Mucosa of stomach (tissue), 1 donor: Measurements from ENCODE around the gene TMEM52.
A peak's percentile ranks its signal among the peaks of the same experiment; 100 is the strongest.

Source experiments
- H3K27me3 ChIP-seq: one replicate; pipeline ENCODE4 v1.7.0; 2013; ENCODE audit warnings: mild to moderate bottlenecking, low read length; ENCODE audit not compliant: control insufficient read depth, insufficient read depth
- H3K36me3 ChIP-seq: one replicate; pipeline ENCODE4 v1.7.0; 2013; ENCODE audit warnings: low read length; ENCODE audit not compliant: control insufficient read depth, insufficient read depth
- H3K4me1 ChIP-seq: one replicate; pipeline ENCODE4 v1.7.0; 2013; ENCODE audit warnings: mild to moderate bottlenecking, low read length; ENCODE audit not compliant: control insufficient read depth, insufficient read depth
- H3K4me3 ChIP-seq: one replicate; pipeline ENCODE4 v1.7.0; 2013; ENCODE audit warnings: low read length
- H3K9ac ChIP-seq: one replicate; pipeline ENCODE4 v1.7.0; 2013; ENCODE audit warnings: mild to moderate bottlenecking, low read length, moderate library complexity
- H3K9me3 ChIP-seq: one replicate; pipeline ENCODE4 v1.7.0; 2013; ENCODE audit warnings: mild to moderate bottlenecking, low read length, moderate library complexity; ENCODE audit not compliant: control insufficient read depth
- donor health status: Pancreatic carcinoma.

The TMEM52 gene

DNA sequence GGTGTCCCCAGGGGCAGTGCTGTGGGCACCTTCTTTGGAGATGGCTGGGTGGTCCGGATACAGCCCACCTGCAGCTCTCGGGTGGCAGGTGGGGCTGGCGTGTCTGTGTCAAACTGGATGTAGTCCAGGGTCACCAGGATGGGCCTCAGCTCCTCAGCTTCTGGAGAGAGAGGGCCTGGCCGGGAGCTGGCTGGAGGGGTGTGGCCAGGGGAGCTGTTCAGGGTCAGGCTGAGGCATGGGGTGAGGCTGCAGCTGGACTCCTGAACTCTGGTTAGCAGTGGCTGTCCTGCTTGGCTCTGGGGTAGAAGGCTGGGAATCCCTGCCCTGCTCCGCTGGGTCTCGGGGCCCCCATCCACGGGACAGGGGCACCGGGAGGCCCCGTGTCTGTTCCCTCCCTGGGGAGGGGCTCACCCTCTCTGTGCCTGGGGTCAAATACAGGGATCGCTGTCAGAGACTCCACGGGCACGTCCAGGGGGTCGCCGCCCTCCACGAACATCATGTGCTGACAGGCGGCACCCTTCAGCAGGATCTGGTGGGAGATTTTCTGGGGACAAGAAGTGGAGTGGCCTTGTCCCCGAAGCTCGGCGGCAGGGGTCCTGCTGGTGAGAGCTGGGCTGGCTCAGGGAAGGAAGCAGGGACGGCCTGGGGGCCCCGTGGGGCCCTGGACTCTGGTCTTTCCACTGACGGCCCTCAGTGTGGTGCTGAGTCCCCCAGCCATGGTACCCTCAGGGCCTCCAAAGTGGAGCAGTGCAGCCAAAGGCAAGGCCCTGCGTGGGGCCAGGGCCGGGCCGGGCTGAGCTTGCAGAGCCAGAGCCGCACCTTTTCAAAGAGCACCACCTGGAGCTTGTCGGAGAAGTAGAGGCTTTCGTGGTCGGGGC is 4.1 kb upstream of the TMEM52 start:
- Histone ChIP-seq H3K4me3 (no peak overlapping the region), H3K36me3 (no peaks in the 10 kb centered on the region), H3K27me3 (no peaks in the 10 kb centered on the region), H3K4me1 (peaks cover 22% of the 10 kb centered on the region), H3K9ac (no peak overlapping the region), H3K9me3 (no peaks in the 10 kb centered on the region)

DNA sequence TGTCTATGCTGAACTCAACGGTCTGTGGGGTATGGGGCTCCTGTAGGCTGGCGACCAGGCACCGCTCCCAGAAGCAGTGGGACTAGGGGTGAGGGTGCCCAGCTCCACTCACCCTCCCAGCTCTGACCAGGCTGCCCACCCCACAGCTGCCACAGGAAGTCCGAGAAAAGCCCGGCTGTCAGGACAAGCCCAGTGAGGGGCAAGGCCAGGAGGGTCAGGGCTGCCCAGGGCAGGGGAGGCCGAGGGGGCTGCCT is 3.5 kb upstream of the TMEM52 start:
- no peak overlapping the region for H3K4me3 ChIP-seq
- peaks cover 25% of the 10 kb centered on the region for H3K4me1 ChIP-seq
- no peaks in the 10 kb centered on the region for H3K36me3 ChIP-seq
- H3K9me3 ChIP-seq = no peaks in the 10 kb centered on the region
- no peak overlapping the region for H3K9ac ChIP-seq
- H3K27me3 ChIP-seq = peaks cover 5% of the 10 kb centered on the region

DNA sequence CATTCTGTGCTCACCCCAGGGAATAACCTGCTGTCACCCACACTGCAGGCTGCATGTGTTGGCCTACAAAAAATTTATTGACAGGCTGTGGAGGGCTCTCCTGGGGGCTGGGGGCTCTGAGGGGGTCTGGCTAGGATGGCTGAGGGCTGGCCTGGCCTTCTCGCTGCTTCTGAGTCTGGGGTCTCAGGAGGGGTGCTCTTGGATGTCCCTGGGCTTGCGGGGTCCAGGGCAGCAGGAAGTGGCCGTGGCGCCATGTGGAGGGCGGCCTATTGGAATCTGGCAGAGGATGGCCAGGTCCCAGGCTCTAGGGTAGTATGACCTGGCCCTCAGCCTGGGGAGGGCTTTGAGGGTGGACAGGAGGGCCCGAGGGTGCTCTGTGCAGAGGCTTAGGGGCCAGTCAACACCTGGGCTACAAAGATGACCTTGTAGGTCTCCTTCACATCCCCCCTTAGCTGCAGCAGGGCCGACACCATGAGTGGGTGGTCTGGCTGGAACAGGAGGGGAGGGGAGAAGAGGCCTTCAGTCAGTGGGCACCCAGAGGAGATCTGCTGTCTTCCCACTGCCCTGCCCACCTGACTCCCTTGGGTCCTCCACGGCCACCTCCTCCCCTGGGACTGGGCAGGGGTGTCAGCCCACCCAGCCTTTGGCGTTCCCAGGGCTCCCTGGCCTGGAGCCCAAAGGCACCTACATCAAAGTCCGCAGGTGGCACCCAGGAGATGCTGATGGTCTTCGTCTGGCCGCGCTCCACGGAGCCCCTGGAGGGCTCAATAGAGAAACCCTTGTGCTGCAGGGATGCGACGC is 3.0 kb upstream of the TMEM52 start:
- Histone ChIP-seq H3K27me3 (peaks cover 5% of the 10 kb centered on the region), H3K36me3 (no peaks in the 10 kb centered on the region), H3K9me3 (no peaks in the 10 kb centered on the region), H3K9ac (no peak overlapping the region), H3K4me3 (no peak overlapping the region), H3K4me1 (peaks cover 25% of the 10 kb centered on the region)

DNA sequence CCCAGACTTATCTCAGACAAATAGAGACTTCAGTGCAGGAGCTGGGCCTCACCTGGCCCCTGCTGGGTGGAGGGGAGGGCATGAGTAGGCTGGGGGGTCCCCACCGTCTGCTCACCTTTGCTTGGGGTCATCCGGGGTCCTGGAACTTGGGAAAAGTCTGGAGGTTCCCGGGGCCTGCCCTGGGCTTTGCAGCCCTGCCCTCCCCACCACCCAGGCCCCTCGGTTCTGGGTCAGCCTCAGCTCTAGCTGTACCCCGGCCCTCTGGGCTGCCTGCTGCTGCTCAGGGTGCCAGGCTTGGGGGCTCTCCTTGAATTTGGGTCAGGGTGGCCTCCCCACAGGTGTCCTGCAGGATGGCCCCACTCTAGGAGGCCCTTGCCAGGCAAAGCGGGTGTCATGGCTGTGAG is 2.4 kb upstream of the TMEM52 start:
- peaks cover 5% of the 10 kb centered on the region for H3K27me3 ChIP-seq
- H3K4me1 ChIP-seq = peaks cover 26% of the 10 kb centered on the region
- H3K9me3 ChIP-seq = no peaks in the 10 kb centered on the region
- no peak overlapping the region for H3K9ac ChIP-seq
- no peak overlapping the region for H3K4me3 ChIP-seq
- H3K36me3 ChIP-seq = no peaks in the 10 kb centered on the region

DNA sequence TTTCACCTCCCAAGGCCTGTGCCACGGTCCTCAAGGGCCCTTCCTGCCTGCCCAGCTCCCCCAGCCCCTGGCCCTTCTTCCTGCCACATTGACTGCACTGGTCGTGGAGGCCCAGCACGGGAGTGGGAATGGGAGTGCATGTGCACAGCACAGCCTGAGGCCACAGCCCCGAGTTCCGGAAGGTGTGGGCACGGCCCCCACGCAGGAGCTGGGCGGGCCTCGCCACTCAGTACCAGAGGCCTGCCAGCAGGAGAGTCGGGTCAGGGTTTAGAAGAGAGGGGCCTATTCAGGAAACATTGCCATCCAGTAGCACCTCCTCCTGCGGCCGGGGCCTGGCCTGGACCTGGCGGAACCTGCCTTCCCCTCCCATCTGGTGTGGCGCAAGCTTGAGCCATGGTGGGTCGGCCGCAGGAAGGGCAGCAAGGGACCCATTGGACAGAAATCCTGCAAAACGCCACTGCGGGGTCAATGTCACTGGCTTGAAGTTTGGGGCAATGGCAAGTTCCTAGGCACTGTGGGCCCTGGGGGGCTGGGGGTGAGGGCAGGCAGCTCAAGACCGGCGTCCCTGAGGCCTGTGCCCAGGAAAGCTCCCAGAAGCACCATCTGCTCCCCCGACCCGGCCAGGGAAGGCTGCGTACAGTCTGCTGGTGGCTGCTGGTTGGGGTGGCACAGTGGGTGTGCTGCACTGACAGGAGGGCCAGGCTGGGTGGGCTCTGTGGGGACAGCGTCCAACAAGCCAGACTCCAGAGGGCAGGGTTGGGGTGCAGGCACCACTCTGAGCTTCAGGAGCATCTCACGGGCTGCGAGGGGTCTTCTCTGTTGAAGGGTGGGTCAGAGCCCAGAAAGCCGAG is 1.8 kb upstream of the TMEM52 start:
- H3K36me3 ChIP-seq = no peaks in the 10 kb centered on the region
- H3K4me3 ChIP-seq = no peak overlapping the region
- peaks cover 32% of the 10 kb centered on the region for H3K4me1 ChIP-seq
- H3K9ac ChIP-seq = no peak overlapping the region
- peaks cover 8% of the 10 kb centered on the region for H3K27me3 ChIP-seq
- H3K9me3 ChIP-seq = no peaks in the 10 kb centered on the region

DNA sequence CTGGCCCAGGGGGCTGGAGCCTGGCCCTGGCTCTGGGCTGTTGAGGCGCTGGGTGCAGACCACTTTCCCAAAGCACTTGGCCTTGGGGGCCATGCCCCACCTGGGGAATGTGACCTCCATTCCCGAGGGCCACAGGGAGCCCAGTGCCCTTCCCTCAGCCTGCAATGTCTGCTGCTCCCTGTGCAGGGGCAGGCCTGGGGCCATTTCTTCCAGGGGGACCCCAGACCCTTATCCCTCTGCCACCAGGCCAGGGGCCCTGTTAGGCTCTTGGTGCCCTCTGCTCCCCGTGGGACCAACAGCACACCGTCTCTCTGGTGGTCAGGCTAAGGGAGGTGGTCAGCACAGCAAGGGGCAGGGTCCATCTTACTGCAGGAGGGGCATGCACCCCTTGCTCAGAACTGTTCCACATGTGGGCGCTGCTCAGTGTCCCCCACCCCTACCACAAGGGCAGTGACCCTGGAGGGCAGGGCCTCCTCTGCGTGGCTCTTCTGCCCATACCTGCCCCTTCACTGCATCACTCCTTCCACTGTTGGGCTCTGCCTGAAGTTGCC is 1.1 kb upstream of the TMEM52 start:
- H3K9me3 ChIP-seq = no peaks in the 10 kb centered on the region
- H3K4me1 ChIP-seq = peaks cover 36% of the 10 kb centered on the region
- H3K4me3 ChIP-seq = no peak overlapping the region
- H3K27me3 ChIP-seq = peaks cover 8% of the 10 kb centered on the region
- no peak overlapping the region for H3K9ac ChIP-seq
- no peaks in the 10 kb centered on the region for H3K36me3 ChIP-seq

DNA sequence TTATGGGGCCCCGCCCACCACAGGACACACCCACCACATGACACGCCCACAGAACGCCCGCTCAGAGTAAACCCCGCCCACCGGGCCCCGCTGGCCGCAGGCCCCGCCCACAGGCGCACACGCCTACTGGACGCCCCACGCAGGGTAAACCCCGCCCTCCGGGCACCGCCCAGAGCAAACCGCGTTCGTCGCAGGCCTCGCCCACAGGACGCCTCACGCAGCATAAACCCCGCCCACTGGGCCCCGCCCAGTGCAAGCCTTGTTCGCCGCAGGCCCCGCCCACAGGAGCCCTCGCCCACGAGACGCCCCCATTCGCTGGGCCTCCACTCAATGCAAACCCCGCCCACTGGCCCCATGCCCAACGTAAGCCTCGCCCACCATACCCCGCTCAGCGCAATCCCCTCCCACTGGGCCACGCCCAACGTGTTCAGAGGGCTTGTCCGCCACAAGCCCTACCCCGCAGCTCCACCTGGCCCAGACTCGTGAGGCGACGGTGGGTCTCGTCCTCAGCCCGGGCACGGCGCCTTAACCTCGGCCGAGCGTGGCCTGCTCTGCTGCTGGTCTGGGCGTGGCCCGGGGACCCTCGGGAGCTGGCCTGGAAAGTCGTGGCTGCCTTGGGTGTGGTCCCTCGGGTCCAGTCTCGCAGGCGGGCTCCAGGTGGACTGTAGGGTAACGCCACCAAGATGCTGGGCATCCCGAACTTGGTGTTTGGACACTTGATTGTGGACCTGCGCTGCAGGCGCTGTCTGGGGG is 401 bp upstream of the TMEM52 start:
- H3K4me1 ChIP-seq = peaks cover 36% of the 10 kb centered on the region
- H3K36me3 ChIP-seq = no peaks in the 10 kb centered on the region
- H3K4me3 ChIP-seq = peak overlapping the region; percentile 19
- H3K9me3 ChIP-seq = no peaks in the 10 kb centered on the region
- H3K27me3 ChIP-seq = peaks cover 8% of the 10 kb centered on the region
- peak overlapping the region; percentile 28 for H3K9ac ChIP-seq

DNA sequence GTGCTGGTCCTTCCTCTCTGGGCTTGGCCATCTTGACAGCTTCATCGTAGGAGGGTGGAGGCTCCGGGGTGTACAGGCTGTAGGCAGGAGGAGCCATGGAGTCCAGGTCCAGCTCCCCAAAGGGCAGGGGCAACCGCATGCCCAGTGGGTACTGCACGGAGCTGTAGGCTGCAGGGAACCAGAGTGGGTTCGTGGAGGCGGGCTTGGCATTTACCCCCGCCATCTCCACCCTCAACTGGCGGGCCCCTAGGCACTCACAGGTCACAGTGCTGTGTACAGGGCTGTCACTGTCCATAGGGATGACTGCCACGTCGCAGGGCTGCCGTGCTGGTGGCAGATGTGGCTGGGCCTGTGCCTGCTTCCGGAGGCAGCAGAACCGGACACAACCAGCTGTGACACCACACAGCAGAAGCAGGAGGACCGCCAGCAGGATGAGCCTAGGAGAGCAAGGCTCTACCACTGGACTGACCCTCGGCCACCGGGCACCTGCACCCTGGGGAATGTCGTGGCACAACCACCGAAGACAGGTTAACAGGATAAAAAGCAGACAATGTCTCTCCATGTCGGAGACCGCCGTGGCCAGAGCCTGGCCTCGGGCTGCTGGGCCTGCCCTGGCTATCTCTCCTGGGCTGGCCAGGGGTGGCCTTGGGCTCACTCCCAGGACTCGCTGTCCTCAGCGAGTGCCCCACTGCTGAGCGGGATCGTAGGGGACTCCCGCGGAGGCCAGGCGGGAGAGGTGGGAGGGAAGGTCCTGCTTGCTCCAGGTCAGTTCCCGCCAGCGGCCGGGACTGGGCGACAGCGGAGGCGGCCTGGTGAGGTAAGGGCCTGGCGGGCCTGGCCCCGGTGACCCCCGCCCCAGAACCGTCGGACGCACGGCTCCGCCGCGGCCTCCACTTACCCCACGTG is 831 bp downstream of the TMEM52 start:
- peak overlapping the region; percentile 28 for H3K9ac ChIP-seq
- no peaks in the 10 kb centered on the region for H3K9me3 ChIP-seq
- peaks cover 8% of the 10 kb centered on the region for H3K27me3 ChIP-seq
- H3K4me1 ChIP-seq = peaks cover 36% of the 10 kb centered on the region
- H3K4me3 ChIP-seq = peak overlapping the region; percentile 19
- H3K36me3 ChIP-seq = no peaks in the 10 kb centered on the region

DNA sequence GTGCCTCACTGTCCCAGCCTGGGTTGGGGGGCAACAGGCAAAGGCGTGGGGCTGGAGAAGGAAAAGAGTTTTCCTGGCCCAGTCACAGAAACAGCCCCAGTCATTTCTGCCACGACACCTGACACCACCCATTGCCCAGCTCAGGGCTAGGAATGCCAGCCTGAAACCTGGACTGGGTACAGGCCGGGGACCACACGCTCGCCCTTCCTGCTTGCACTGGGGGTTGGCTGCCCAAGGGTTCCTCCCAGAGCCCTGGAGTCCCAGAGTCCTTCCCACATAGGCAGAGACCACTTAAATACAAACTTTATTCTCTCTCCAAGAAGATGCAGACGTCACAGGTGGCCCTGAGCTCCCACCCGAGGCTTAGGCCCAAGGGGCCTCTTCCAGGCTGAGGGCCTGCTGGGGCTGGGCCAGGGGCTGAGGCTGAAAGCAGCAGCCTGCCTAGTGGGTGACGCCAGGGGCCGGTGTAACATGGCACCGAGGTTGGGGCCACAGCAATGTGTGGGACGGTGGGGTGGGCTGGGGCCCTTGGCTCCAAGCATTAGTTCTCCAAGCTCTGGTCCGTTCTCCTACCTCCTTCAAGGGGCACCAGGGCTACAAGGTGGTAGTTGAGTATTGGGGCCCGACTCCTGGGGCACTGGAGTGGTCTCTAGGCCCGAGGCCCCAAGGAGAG is 1.6 kb downstream of the TMEM52 start:
- H3K4me3 ChIP-seq = no peak overlapping the region
- peaks cover 32% of the 10 kb centered on the region for H3K4me1 ChIP-seq
- no peak overlapping the region for H3K9ac ChIP-seq

DNA sequence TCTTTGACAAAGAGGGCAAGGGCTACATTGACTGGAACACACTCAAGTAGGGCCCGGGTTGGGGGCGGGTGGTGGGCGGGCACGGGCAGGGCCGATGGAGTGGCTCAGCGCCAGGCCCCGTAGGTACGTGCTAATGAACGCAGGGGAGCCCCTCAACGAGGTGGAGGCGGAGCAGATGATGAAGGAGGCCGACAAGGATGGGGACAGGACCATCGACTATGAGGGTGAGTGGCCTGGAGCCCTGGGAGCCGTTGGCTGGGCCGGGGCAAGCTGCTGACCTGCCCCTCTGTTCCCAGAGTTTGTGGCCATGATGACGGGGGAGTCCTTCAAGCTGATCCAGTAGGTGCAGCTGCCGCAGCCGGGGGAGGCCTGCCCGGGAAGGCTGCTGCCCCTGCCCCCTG is 2.2 kb downstream of the TMEM52 start:
- H3K4me3 ChIP-seq = no peak overlapping the region
- H3K36me3 ChIP-seq = no peaks in the 10 kb centered on the region
- H3K9me3 ChIP-seq = no peaks in the 10 kb centered on the region
- peaks cover 32% of the 10 kb centered on the region for H3K4me1 ChIP-seq
- H3K9ac ChIP-seq = no peak overlapping the region
- H3K27me3 ChIP-seq = peaks cover 8% of the 10 kb centered on the region

More for the DNA sequence above, 1.6 kb downstream of the TMEM52 start:
- Histone ChIP-seq H3K27me3 (peaks cover 8% of the 10 kb centered on the region), H3K9me3 (no peaks in the 10 kb centered on the region), H3K36me3 (no peaks in the 10 kb centered on the region)
